HG03460 (cell line): Measurements from ENCODE around the gene MTO1.
"Not testable (repeated sequence)": the region's sequence is repeated elsewhere in the genome, so short reads cannot be mapped to it uniquely, and the experiment has no call there.

Experiments used
- ATAC-seq: cut with Tn5 transposase; IDR thresholded peaks from one replicate; pipeline ENCODE4 v1.9.1; 2021; ENCODE audit not compliant: unreplicated experiment

The MTO1 gene

GRCh38 chr6:73503027-73503772 lies 41.7 kb downstream of the MTO1 start:
- no peak for ATAC-seq

DNA sequence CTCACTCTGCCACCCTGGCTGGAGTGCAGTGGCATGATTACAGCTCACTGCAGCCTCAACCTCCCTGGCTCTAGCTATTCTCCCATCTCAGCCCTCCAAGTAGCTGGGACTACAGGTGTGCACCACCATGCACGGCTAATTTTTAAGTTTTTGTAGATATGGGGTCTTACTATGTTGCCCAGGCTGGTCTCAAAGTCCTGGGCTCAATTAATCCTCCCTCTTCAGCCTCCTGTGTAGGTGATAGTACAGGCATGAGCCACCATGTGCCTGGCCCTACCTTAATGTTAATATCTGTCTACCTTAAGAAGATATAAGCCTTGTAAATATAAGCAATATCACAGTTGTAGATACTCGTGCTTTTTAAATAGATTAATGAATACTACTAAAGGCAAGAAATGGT lies 42.6 kb downstream of the MTO1 start:
- ATAC-seq: no peak

DNA sequence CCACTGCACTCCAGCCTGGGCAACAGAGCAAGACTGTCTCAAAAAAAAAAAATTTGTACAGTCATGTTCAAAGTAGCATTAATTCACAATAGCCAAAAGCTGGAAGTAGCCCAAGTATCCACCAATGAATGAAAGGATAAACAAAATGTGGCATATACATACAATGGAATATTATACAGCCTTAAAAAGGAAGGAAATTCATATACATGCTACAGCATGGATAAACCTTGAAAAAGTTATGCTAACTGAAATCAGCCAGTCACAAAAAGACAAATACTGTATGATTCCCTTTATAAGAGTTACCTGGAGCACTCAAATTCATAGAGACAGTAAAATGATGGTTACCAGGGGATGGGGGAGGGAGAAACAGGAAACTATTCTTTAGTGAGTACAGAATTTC lies 43.6 kb downstream of the MTO1 start:
- ATAC-seq: no peak

- not testable (repeated sequence) for ATAC-seq
These were observed 44.2 kb downstream of the MTO1 start for GRCh38 chr6:73505705-73506104.

- no peak for ATAC-seq
These were observed 44.7 kb downstream of the MTO1 start for GRCh38 chr6:73506246-73506645.

DNA sequence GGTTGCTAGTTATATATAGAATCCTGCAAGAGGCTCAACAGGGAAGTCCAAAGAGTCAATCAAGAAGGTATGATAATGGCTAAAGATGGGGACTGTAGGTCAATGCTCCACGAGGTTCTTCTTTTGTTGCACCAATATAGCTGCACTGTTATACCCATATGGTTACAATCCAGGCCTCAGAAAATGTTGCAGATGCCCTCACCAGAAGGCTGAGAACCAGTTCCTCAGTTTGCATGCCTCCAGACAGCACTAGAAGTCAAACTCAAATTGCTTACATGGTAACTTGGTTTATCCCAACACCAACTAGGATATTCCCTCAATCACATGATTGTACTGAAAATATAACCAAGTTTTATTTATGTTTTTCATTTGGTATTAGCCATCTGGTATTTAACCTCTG lies 47.2 kb downstream of the MTO1 start:
- ATAC-seq: no peak

GRCh38 chr6:73509851-73510250 lies 48.3 kb downstream of the MTO1 start:
- no peak for ATAC-seq

DNA sequence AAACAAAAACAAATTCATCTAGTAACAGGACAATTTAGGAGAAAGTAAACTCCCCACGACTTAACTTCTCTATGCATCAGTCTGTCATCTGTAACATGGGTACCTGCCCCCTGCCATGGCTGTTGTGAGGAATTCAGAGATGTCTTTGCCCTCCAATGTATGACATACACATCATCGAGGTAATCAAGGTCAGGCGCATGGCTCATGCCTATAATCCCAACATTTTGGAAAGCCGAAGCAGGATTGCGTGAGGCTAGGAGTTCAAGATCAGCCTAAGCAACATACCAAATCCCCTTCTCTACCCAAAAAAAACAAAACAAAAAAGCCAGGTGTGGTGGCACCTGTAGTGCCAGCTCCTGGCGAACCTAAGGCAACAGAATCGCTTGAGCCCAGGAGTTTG lies 50.3 kb downstream of the MTO1 start:
- ATAC-seq: no peak

GRCh38 chr6:73513496-73513854 lies 51.9 kb downstream of the MTO1 start:
- ATAC-seq: no peak

DNA sequence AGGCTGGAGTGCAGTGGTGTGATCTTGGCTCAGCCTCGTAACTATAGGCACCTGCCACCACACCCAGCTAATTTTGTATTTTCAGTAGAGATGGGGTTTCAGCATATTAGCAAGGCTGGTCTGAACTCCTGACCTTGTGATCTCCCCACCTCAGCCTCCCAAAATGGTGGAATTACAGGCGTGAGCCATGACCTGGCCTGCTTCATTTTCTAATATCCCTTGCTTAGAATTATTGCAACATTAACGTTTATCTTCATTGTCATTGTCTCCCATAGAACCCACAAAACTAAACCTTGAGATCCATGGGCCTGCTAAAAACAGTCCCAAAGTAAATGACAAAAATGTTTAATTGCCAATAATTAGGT lies 53.2 kb downstream of the MTO1 start:
- no peak for ATAC-seq

GRCh38 chr6:73515204-73515655 lies 53.7 kb downstream of the MTO1 start:
- ATAC-seq: peak; percentile 42

- no peak for ATAC-seq
These were observed 55.3 kb downstream of the MTO1 start for GRCh38 chr6:73516514-73517489.

- ATAC-seq: not testable (repeated sequence)
These were observed 56.8 kb downstream of the MTO1 start for GRCh38 chr6:73518100-73518981.

- ATAC-seq: not testable (repeated sequence)
These were observed 57.7 kb downstream of the MTO1 start for GRCh38 chr6:73518982-73519881.

- ATAC-seq: peak; percentile 9
These were observed 58.6 kb downstream of the MTO1 start for GRCh38 chr6:73519926-73520687.

- ATAC-seq: peak; percentile 64
These were observed 59.3 kb downstream of the MTO1 start, which contains the start of gene EEF1A1 for GRCh38 chr6:73520688-73521350. Gene EEF1A1 (minus strand): TSS chr6:73521032. CDS start chr6:73520026, 1,006 bp downstream.

- peak; percentile 42 for ATAC-seq
These were observed 59.9 kb downstream of the MTO1 start for GRCh38 chr6:73521351-73521985.
